HepG2 (cell line): ENCODE data around the gene A3GALT2. TPM values are rescaled to one million over a fixed set of nuclear protein-coding genes. Genes with fewer than 3 reads are reported as not detected.

Experiments used
- CAMTA2 ChIP-seq: sonication (generic); formaldehyde crosslinking; IDR thresholded peaks from 2 replicates; pipeline ENCODE4 v1.4.0; 2020; ENCODE audit warnings: mild to moderate bottlenecking, missing genetic modification reagents, borderline replicate concordance
- CBX2 ChIP-seq, 2 experiments: fragments of 200-600 bp in 1 of 2; sonication (generic); formaldehyde crosslinking in 1 of 2; IDR thresholded peaks; 2 replicates each; pipeline versions ENCODE4 v1.7.0 to v1.8.1; 2018 to 2022; ENCODE audit warnings: low read depth in 2 of 2, low read length in 1 of 2, mild to moderate bottlenecking in 1 of 2, missing genetic modification reagents in 1 of 2
- DMAP1 ChIP-seq: IDR thresholded peaks from 2 replicates; pipeline ENCODE4 v1.6.1; 2016
- KAT8 ChIP-seq: IDR thresholded peaks from 2 replicates; pipeline ENCODE4 v1.6.1; 2016; ENCODE audit warnings: missing genetic modification reagents, missing compliant biosample characterization
- MNT ChIP-seq: fragments of 450-650 bp; IDR thresholded peaks from 2 replicates; pipeline ENCODE4 v1.6.1; 2016
- MYC ChIP-seq: sonication (generic); formaldehyde crosslinking; IDR thresholded peaks from 2 replicates; pipeline ENCODE4 v1.9.0; 2021; ENCODE audit warnings: missing genetic modification reagents, borderline replicate concordance
- NR2F6 ChIP-seq, 2 experiments: IDR thresholded peaks; 2 replicates each; pipeline ENCODE4 v1.6.1; 2016; ENCODE audit warnings: antibody characterized with exemption in 1 of 2, mild to moderate bottlenecking in 1 of 2
- PATZ1 ChIP-seq: sonication (generic); formaldehyde crosslinking; IDR thresholded peaks from 2 replicates; pipeline ENCODE4 v1.4.0; 2020; ENCODE audit warnings: missing genetic modification reagents
- PHF20 ChIP-seq: sonication (generic); formaldehyde crosslinking; IDR thresholded peaks from 2 replicates; pipeline ENCODE4 v1.5.0; 2020; ENCODE audit warnings: mild to moderate bottlenecking, missing genetic modification reagents
- RXRB ChIP-seq: IDR thresholded peaks from 2 replicates; pipeline ENCODE4 v1.6.1; 2016; ENCODE audit warnings: borderline replicate concordance, missing genetic modification reagents, missing compliant biosample characterization
- SNRNP70 ChIP-seq: fragments of 200-400 bp; formaldehyde crosslinking; IDR thresholded peaks from 2 replicates; pipeline ENCODE4 v1.6.1; 2017; ENCODE audit warnings: mild to moderate bottlenecking, low read depth, low read length, moderate library complexity
- ZHX2 ChIP-seq, 2 experiments: sonication (generic) in 1 of 2; formaldehyde crosslinking in 1 of 2; IDR thresholded peaks; 2 replicates each; pipeline versions ENCODE4 v1.6.1 to v1.9.0; 2014 to 2022; ENCODE audit warnings: antibody characterized with exemption in 1 of 2, borderline replicate concordance in 1 of 2, inconsistent platforms in 1 of 2, low read depth in 1 of 2, missing genetic modification reagents in 1 of 2
- ZIK1 ChIP-seq: sonication (generic); formaldehyde crosslinking; IDR thresholded peaks from 2 replicates; pipeline ENCODE4 v1.5.0; 2020; ENCODE audit warnings: mild to moderate bottlenecking, low read depth, missing genetic modification reagents, borderline replicate concordance
- ZMYM2 ChIP-seq: sonication (generic); formaldehyde crosslinking; IDR thresholded peaks from 2 replicates; pipeline ENCODE4 v1.8.0; 2022; ENCODE audit warnings: mild to moderate bottlenecking, missing genetic modification reagents
- ZNF101 ChIP-seq: sonication (generic); formaldehyde crosslinking; IDR thresholded peaks from 2 replicates; pipeline ENCODE4 v1.4.0; 2020; ENCODE audit warnings: mild to moderate bottlenecking, low read depth, missing genetic modification reagents, borderline replicate concordance
- ZNF468 ChIP-seq: sonication (generic); formaldehyde crosslinking; IDR thresholded peaks from 2 replicates; pipeline ENCODE4 v1.8.0; 2022; ENCODE audit warnings: mild to moderate bottlenecking, moderate library complexity, missing genetic modification reagents
- ZNF761 ChIP-seq: sonication (generic); formaldehyde crosslinking; conservative IDR thresholded peaks from 2 replicates; pipeline ENCODE4 v1.4.0; 2020; ENCODE audit warnings: mild to moderate bottlenecking, missing genetic modification reagents
- ZNF792 ChIP-seq: IDR thresholded peaks from 2 replicates; pipeline ENCODE4 v1.6.1; 2016
- polyA plus RNA-seq, 8 experiments: library from polyadenylated mRNA; depleted of rRNA in 3 of 8; stranded (reverse) in 7 of 8; unstranded in 1 of 8; fragments of >200 nt; fragmentation: Illumina TruSeq in 4 of 8; extraction: Trizol in 4 of 8; gene quantifications; 2 replicates each; pipeline versions ENCODE4 v1.2.1 to v1.2.3, GENCODE V29; 2011 to 2016; ENCODE audit warnings: low read depth in 4 of 8, missing spikeins in 1 of 8, mixed read lengths in 1 of 8; ENCODE audit not compliant: insufficient read depth in 1 of 8
- total RNA-seq, 5 experiments: library from RNA; depleted of rRNA; stranded (reverse); fragments of >200 nt; fragmentation: Illumina TruSeq; extraction: Trizol; gene quantifications; 2 replicates each; pipeline ENCODE4 v1.2.3, GENCODE V29; 2016; ENCODE audit warnings: low read depth in 1 of 5

The A3GALT2 gene
- total and polyA plus RNA-seq, 2 of the 13 experiments (the other 11 are each of a cell fraction or from before 2014, with no cell fraction given) = not detected

- peak; percentile 40; the same call in 1 of the 2 replicates for TF ChIP-seq MYC (CRISPR knock-in tag)
- TF ChIP-seq RXRB (CRISPR knock-in tag) = no peak
- TF ChIP-seq ZNF792 = peak; percentile 46; the same call in 1 of the 2 replicates
- TF ChIP-seq ZNF468 (CRISPR knock-in tag) = no peak
- no peak for TF ChIP-seq ZNF101 (CRISPR knock-in tag)
- no peak for TF ChIP-seq CBX2 (IDR thresholded peaks at IDR 0.05; ENCODE audit: low read depth, low read length)
- TF ChIP-seq CBX2 (CRISPR knock-in tag; IDR thresholded peaks at IDR 0.05; ENCODE audit: low read depth) = no peak
- no peak for TF ChIP-seq CAMTA2 (CRISPR knock-in tag)
- no peak for TF ChIP-seq KAT8
- TF ChIP-seq SNRNP70 = no peak
- TF ChIP-seq PHF20 (CRISPR knock-in tag) = 0 out of 2 replicates have a peak, but pooled peaks have one; percentile 32
- TF ChIP-seq MNT = no peak
- peak; percentile 23; the same call in 1 of the 2 replicates for TF ChIP-seq ZHX2 (IDR thresholded peaks at IDR 0.05; ENCODE audit: low read depth)
- TF ChIP-seq ZHX2 (CRISPR knock-in tag; IDR thresholded peaks at IDR 0.05; ENCODE audit: borderline replicate concordance) = no peak
- 0 out of 2 replicates have a peak, but pooled peaks have one; percentile 2 for TF ChIP-seq ZNF761 (CRISPR knock-in tag)
- no peak for TF ChIP-seq ZMYM2 (CRISPR knock-in tag)
- TF ChIP-seq DMAP1 (CRISPR knock-in tag) = peak; percentile 36; the same call in 1 of the 2 replicates
- peak; percentile 46; the same call in 1 of the 2 replicates for TF ChIP-seq PATZ1
- TF ChIP-seq ZIK1 (CRISPR knock-in tag) = no peak
- no peak for TF ChIP-seq NR2F6 (IDR thresholded peaks at IDR 0.05)
- TF ChIP-seq NR2F6 (CRISPR knock-in tag; IDR thresholded peaks at IDR 0.05) = peak; percentile 35; the same call in 1 of the 2 replicates
Measured at GRCh38 chr1:33257772-33258712, 62.9 kb downstream of the A3GALT2 start (continued).
